Bone marrow (tissue), 2 donors: ENCODE measurements around the gene TCF7.

Source experiments
- DNase-seq, 2 donors: peaks; one replicate each; lab custom pipeline; 2025; lab: John Stamatoyannopoulos, UW

TCF7 gene

DNA sequence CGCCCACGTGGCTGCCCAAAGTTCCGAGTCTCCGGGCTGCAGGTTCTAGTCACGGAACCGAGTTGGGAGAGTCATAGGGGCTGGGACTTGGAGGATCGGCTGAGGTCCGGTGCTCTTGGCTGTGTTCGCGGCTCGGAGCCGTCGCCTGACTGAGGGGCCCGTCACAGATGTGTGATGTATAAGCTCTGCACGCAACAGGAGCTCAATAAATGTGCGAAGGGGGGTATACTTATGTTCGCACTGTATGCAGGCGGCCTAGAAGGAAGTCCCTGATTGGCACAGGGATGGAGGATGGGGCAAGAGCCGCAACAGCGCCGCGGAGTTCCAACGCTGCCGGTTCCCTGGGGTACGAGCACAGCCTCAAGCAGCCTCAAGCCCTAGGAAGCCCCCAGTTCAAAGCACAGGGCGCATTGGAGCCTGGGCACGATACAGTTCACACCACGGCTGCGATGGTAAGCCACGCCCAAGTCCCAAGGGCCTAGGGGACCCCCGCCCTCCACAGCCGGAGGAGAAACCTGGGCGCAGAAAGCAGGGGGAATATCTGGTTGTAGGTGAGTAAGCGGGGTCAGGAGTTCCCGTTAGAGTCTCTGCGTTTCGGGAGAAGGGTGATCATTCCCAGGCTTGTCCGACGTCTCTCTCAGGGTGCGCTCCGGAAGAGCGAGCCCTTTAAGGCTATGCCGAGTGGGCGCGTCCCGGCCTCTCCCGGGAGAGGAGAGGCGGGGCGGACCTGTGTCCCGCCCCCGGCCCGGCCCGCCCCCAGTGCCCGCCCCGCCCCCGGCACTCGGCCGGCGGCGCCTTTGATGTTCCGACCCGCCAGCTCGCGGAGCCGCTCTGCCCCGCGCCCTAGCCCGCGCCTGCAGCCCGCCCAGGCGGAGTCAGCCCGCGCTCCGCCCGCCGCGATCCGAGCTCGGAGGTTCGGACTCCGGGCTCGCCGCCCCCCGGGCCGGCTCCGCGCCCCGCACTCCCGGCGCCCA is at the start of gene TCF7:
Gene TCF7 (plus strand): TSS at position 780 of the 974 bp plus-strand sequence. CDS start 226 bp downstream, outside the sequence.
- peak in 1 of 2 donors; percentile 61 for DNase-seq

DNA sequence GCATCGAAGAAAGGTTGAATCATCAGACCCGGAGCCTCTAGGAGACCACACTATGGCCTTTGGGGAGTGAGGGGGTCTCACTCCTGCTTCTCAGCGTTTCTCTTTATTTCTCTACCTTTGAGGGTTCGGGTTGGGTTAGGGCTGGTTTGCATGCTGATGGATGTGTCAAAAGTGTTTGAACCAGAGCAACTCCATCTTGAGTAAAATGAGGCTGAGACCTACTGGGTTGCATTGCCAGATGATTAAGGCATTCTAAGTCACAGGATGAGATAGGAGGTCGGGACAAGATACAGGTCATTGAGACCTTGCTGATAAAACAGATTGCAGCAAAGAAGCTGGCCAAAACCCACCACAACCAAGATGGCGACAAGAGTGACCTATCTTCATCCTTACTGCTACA is 44.9 kb upstream of the TCF7 start:
- no peak for DNase-seq

DNA sequence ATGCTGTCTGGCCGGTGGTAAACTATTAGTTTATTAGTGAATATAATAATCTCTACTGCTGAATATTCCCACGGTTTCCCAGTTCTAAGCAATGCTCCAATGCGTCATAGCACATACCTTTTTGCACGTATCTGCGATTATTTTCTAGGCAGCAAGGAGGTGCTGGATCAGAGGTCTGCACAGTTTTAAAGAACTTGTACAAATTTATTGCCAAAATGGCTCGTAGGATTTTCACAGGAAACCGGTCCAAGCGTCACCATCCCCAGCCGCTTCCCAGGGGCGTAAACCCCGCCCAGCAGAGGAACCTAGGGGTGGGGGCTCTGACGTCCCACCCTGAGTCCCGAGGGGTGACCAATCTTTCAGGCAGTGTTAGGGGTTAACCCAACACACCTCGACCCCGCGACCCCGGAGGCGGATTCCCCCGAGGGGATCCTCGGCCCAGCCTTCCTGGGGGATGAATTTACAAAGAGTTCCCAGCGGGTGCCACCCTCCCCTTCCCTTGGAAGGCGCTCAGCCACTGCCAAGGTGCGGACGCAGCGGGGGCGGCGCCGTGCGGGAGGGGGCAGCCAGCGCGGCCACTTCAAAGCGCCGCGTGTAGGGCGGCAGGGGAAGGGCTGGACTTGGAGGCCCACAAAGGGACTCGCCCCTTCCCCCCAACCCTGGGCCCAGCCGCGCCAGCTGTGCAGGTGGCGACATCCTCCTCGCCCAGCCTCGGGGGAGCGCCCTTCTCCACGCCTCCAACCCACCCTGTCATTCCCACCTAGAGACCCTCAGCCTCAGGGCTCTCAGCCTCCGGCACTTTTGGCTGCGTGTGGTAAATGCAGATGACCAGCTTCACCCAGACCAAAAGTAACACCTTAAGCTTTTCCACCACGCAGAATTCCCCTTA is 43.5 kb upstream of the TCF7 start:
- DNase-seq: no peak

DNA sequence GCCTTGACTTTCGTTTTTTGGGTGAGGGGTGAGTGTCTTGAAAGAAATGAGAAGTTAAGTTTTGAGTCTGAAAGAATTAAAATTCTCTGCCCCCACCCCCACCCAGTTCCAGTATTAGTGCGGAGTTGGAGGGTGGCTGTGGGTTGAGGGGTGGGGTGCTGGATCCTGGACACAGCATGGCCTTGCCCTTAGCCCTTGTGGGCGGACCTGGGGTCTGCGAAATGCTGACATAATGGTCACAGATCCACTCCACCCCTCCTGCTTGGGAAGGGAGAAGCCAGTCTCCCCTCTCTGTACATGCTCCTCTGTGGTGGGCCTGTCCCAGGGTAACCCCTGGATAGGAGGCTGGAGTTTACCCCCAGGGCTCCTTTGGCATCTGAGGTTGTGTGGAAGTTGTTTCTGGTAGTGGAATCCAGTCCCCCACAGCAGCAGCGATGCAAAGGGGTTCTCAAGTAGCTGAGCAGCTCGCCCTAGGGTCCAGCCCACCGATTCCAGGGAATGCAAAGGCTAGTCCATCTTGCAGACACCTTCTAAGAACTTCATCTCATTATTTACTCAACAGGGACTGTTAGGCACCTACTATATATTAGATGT is 42.8 kb upstream of the TCF7 start:
- no peak for DNase-seq

DNA sequence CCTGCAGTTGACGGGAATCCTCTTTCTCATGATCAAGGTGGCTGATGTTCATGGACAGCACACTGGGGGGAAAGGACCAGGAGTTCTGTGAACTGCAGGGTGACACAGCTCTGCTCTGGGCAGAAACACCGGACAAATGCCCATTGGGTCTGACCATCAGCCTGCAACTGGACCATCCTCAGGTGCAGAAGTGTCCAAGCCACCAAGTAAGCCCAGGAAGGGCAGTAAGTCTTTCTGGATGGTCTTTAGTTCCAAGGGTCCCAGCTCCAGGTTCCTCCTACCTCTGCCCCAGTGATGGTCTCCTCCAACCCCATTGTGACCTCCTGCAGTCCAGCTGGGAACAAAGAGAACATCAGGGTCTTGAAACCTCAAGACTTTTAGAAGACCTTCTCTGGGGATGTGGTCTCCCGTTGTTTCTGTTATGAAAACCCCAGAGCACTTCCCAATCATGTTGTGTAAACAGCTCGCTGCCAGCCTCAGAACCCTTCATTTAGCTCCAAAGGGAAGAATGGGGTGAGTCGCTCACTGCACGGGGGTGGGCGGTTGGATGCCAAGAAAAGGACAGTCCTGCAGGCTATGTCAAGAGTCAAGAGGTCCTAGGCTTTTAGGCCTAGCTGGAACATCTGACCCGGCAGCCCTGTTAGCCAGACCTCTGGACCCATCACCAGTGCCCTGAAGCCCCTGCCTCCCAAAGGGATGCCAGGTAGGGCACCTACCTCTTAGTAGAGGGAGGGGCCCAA is 41.8 kb upstream of the TCF7 start:
- no peak for DNase-seq

DNA sequence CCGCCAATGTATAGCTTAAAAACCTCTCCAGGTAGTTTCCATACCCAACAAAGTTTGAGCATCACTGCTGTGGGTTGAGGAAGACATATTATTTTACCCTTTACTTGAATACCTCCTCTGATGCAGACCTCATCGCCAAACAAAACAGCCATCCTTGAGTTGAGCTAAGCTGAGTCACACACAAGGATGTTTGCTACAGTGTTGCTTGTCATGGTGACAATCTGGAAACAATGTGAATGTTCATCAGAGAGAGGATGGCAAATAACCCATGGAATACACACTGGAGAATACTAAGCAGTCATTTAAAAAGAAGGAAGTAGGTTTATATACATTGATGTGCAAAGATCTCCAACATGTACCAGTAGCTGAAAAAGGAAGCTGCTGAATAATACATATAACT is 41.1 kb upstream of the TCF7 start:
- DNase-seq: no peak

- no peak for DNase-seq
Measured at GRCh38 chr5:134075102-134075501, 39.4 kb upstream of the TCF7 start.

DNA sequence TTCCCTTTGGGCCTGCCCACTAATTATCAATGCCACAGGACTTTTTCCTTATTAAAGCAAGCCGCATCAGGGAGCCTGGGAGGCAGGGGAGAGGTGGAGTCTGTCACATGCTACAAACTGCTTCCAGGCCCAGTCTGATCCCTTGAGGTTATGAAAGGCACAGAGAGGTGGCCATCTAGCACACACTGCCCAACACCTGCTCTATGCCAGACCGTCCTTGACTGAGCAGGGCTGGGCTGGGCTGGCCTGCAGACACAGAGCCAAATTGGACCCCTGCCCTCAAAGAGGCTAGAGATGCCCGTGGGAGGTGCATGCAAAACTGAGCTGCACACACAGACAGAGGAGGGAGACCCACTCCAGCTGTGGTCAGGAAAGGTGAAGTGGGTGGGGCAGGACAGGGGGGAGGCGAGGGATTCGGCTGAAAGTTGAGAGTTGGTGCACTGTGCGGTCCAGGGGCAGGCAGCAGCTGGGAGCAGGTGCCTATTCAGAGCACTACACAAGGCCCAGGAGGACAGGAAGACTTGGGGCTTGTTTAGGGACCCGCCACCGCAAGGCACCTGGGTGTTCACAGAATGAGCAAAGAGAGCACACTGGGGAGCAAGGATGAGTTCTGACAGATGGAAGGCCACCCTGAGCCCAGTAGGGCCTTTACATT is 36.4 kb upstream of the TCF7 start:
- no peak for DNase-seq

DNA sequence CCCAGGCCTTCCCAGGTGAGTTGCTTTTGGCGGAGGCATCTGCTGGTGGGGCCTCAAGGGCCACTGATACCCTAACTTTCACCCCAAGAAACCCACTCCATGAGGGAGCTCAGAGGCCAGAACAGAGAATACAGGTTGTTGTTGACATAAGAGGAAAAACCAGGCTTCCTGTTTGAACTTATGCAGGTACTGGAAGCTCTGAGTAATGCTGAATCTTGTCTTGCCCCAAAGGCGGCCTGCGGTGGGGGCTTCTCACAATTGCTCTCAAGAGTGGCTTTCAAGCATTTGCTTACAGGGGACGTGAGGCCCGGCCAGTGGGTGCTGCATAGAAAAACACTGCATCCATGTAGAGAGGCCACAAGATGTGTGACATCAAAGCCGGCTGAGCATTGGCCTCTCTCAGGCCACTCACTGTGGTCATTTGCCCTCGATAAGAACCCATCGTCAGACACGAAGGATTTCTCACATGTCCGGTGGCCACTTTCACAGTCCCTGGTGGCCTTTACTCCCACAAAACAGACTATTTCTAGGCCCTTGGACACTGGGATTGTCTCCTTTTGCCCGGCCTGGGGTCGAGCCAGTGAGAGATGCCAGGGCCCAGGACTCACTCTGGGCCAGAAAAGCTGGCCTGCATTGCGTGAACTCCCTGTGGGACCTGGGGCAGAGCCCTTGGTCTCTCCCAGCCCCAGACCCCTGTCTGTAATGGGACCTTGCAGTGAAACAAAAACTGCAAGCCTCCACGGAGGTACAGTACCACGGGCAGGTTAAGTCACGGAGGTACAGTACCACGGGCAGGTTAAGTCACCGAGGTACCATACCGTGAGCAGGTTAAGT is 34.5 kb upstream of the TCF7 start:
- DNase-seq: no peak

- DNase-seq: no peak
Measured at GRCh38 chr5:134082264-134082992, 32.1 kb upstream of the TCF7 start.

DNA sequence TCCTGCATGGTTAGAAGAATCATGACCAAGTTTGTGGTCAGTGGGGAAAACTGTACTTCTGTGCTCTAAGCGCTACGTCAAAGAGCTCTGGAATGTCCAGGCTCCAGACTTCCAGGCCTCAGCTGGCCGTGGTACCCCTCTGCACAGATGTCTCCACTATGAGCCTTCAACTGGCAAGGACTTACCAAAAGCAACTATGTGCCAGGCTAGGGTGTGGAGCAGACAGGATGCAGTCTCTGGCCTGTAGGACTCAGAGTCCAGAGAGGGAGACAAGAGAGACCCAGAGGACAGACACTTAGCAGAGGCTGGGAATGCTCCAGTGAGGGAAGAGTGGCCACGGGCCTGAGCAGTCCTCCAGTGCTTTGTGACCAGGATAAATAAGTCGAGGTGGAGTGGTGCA is 31.0 kb upstream of the TCF7 start:
- DNase-seq: no peak

GRCh38 chr5:134084022-134084565 is 30.4 kb upstream of the TCF7 start:
- DNase-seq: no peak

GRCh38 chr5:134084570-134084969 is 29.9 kb upstream of the TCF7 start:
- no peak for DNase-seq

- DNase-seq: no peak
Measured at GRCh38 chr5:134085411-134085810, 29.1 kb upstream of the TCF7 start.

- DNase-seq: no peak
Measured at GRCh38 chr5:134086225-134086942, 28.1 kb upstream of the TCF7 start.

DNA sequence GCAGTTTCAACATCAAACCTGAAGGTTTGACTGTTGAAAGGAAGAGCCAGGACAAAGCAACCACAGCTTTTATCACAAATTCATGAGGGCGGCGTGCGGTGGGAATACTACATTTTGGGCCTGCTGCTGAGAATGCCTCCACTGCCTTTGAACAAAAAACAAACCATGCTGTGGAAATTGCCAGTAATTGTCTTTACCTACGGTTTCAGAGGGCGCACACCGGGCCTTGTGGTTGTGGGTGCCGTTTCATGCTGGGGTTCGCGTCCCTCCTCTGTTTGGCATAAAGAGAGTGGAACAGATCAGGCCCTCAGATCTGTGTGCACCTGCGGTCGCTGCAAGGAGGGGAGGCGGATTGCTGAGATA is 27.6 kb upstream of the TCF7 start:
- DNase-seq: no peak

DNA sequence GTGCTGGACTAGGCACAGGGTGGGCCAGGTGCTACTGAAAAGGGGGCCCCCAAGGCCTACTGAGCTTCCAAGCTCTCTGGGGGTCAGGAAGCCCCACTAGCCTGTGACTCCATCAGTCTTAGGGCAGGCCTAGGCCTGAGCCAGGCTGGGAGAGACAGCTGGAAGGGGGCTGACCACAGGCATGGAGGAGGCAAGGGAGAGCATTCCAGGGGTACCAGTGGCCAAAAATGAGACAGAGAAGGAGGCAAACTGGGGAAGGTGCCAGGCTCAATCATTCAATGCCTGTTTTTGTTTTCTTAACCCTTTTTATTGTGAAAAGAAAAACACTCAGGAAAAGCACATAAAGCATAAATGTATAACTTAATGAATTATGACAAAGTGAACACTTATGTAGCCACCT is 26.2 kb upstream of the TCF7 start:
- DNase-seq: no peak

GRCh38 chr5:134088994-134089560 is 25.4 kb upstream of the TCF7 start:
- DNase-seq: no peak
